GM06990 (cell line): ENCODE measurements around the gene ZNF214.

Source experiments
- DNase-seq: peaks from one replicate; pipeline ENCODE4 v3.0.0-alpha.2; 2011; ENCODE audit not compliant: insufficient read length; ENCODE audit errors: extremely low read depth
- H3K27me3 ChIP-seq: replicated peaks from 2 replicates; pipeline ENCODE4 v1.6.0; 2011; ENCODE audit warnings: low read length; ENCODE audit not compliant: control insufficient read depth, insufficient read depth
- H3K36me3 ChIP-seq: 2 replicates; pipeline ENCODE4 v1.5.1; 2011; ENCODE audit warnings: low read length; ENCODE audit not compliant: control insufficient read depth, insufficient read depth
- H3K4me3 ChIP-seq: replicated peaks from 2 replicates; pipeline ENCODE4 v1.5.1; 2011; ENCODE audit warnings: low read depth, mild to moderate bottlenecking, control low read depth, low read length
- CTCF ChIP-seq: IDR thresholded peaks from 2 replicates; pipeline ENCODE4 v1.5.1; 2011; ENCODE audit warnings: low read length, control low read depth, mild to moderate bottlenecking, inconsistent platforms; ENCODE audit not compliant: insufficient read depth, poor library complexity, severe bottlenecking

ZNF214 gene

GRCh38 chr11:7050191-7050590 lies 30.0 kb upstream of the ZNF214 start:
- H3K36me3 ChIP-seq: no peaks in the 10 kb centered on the region

GRCh38 chr11:7046474-7047175 lies 26.5 kb upstream of the ZNF214 start:
- Histone ChIP-seq H3K27me3 (no peaks in the 10 kb centered on the region), H3K4me3 (no peak overlapping the region), H3K36me3 (no peaks in the 10 kb centered on the region)
- no peak for TF ChIP-seq CTCF
- DNase-seq: no peak

More at GRCh38 chr11:7050191-7050590, 30.0 kb upstream of the ZNF214 start:
- TF ChIP-seq CTCF: no peak
- no peak for DNase-seq
- H3K27me3 ChIP-seq: no peaks in the 10 kb centered on the region
- no peak overlapping the region for H3K4me3 ChIP-seq

- no peak overlapping the region for H3K4me3 ChIP-seq
- H3K36me3 ChIP-seq: no peaks in the 10 kb centered on the region
- TF ChIP-seq CTCF: no peak
- H3K27me3 ChIP-seq: no peaks in the 10 kb centered on the region
- DNase-seq: no peak
These were observed 13.9 kb upstream of the ZNF214 start for GRCh38 chr11:7034019-7034418.

- no peak overlapping the region for H3K4me3 ChIP-seq
- no peak for DNase-seq
- no peaks in the 10 kb centered on the region for H3K36me3 ChIP-seq
- no peaks in the 10 kb centered on the region for H3K27me3 ChIP-seq
- no peak for TF ChIP-seq CTCF
These were observed 12.5 kb upstream of the ZNF214 start for GRCh38 chr11:7032692-7033091.

- TF ChIP-seq CTCF: no peak
- DNase-seq: no peak
- Histone ChIP-seq H3K36me3 (no peaks in the 10 kb centered on the region), H3K4me3 (no peak overlapping the region), H3K27me3 (no peaks in the 10 kb centered on the region)
These were observed 11.3 kb upstream of the ZNF214 start for GRCh38 chr11:7031471-7031871.

GRCh38 chr11:7030836-7031235 lies 10.7 kb upstream of the ZNF214 start:
- H3K36me3 ChIP-seq: no peaks in the 10 kb centered on the region
- H3K4me3 ChIP-seq: no peak overlapping the region
- H3K27me3 ChIP-seq: no peaks in the 10 kb centered on the region
- no peak for TF ChIP-seq CTCF
- DNase-seq: no peak
